Right hindlimb (tissue), 1 donor: Measurements from ENCODE around the gene REPIN1.

Experiments
- DNase-seq: peaks from one replicate; pipeline ENCODE4 v3.0.0-alpha.2; 2018

Gene REPIN1

DNA sequence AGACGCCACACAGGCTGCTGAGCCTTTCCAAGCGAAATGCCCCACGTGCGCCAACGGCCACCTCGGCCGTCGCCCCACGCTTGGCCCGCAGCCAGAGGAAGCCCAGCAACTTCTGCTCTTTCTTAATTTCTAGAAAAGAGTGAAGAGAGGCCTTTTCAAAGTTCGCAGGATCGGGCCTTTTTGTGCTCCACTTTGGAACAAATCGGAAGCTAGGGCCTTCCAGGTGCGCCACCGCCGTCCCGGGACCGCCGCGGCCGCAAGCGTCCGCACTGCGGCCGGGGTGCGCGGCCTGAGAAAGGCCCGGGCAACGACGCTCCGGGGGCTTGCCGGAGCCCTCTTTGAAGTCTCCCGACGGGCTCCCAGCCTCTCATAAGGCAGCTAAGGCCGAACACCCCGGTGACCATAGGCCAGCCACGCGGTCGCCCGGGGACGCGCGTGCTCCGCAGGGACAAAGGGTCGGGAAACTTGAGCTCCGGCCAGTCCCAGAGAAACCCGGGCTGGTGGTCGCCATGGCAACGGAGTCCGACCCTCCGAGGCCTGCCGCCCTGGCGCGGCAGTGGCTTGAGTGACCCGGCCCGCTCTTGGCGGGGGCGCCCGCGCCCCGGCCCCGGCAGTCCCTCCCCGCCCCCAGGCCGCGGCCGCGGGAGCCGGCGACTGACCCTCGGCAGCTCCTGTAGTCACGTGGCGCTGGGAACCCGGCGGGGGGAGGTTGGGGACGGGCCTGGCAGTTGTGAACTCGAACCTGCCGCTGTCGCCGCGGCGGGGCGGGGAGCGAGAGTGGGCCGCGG is at the start of gene REPIN1:
TSS of gene REPIN1 (plus strand) at position 727 of the 788 bp plus-strand sequence. CDS start 890 bp downstream, outside the sequence.
- peak; percentile 95 for DNase-seq

DNA sequence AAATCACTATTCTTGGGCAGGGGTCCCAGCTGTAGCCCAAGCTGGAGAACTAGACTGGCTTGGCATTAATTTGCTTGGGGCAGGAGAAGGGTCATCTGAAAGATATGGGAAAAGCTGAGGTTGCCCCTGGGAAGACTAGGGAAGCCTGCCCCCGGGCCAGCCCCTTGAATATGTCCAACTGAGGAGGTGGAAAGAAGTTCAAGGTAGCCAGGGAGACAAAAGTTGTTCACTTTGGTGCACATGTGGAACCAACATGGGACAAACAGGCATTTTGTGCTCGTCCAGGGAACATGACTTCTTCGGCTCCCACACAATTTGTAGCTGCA is 46.9 kb upstream of the REPIN1 start:
- DNase-seq: no peak

DNA sequence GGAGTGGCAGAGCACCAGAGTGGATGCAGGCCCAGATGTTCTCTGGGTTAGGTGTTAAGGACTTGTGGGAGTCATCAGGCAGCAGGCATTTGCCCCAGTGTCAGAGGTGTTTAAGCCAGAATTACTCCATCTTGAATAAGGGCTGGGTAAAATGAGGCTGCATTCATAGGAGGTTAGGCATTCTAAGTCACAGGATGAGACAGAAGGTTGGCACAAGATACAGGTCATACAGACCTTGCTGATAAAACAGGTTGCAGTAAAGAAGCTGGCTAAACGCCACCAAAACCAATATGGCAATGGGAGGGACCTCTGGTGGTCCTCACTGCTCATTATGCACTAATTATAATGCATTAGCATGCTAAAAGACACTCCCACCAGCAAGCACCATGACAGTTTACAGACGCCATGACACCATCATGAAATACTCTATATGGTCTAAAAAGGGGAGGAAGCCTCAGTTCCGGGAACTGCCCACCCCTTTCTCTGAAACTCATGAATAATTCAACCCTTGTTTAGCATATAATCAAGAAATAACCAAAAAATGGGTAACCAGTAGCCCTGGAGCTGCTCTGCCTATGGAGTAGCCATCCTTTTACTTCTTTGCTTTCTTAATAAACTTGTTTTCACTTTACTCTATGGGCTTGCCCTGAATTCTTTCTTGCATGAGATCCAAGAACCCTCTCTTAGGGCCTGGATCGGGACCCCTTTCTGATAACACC is 46.3 kb upstream of the REPIN1 start:
- no peak for DNase-seq

DNA sequence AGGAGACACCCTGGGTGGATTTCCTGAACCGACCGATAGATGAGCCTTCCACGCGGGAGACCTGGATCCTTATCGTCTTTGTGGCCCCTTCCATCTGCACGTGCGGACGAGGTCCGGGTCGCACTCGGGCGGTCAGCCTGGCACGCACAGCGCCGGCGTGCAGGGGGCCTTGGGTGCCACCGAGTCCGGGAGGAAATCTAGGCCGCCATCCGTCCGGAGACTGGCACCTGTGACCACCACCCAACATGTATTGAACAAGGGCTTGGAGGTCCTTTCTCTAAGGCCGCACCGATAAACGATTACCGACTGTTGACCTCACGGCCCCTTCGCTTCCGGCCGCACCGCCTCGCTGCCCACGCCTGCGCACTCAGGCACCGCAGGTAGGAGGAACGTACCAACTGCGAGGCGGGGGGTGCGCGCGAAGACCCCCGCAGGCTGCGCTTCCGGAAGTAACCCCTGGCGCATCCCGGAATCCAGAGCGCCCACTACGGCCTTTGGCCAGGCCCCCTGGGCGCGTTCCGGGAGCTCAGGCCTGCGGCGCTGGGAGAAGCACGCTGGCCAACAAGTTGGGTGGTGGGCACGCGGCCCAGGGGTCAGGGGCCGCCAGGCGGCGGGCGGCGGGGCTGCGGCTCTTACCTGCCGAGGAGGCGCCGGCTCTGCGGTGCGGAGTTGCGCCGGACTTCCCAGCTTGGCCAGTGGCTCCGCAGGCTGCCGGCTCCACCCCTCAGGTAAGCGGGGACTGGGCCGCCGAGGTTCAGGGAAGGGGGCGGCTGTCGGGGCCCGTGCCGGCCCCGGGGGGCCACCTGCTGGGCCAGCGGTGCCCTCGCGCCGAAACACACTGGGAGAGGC is 45.6 kb upstream of the REPIN1 start, which contains the start of the genes ACTR3C and LRRC61:
TSS of gene ACTR3C (minus strand) at position 713 of the 849 bp plus-strand sequence. CDS start 28,249 bp downstream, outside the sequence.
TSS of gene LRRC61 (plus strand) at position 523 of the 849 bp plus-strand sequence. CDS start 13,507 bp downstream, outside the sequence.
- DNase-seq: peak; percentile 52

DNA sequence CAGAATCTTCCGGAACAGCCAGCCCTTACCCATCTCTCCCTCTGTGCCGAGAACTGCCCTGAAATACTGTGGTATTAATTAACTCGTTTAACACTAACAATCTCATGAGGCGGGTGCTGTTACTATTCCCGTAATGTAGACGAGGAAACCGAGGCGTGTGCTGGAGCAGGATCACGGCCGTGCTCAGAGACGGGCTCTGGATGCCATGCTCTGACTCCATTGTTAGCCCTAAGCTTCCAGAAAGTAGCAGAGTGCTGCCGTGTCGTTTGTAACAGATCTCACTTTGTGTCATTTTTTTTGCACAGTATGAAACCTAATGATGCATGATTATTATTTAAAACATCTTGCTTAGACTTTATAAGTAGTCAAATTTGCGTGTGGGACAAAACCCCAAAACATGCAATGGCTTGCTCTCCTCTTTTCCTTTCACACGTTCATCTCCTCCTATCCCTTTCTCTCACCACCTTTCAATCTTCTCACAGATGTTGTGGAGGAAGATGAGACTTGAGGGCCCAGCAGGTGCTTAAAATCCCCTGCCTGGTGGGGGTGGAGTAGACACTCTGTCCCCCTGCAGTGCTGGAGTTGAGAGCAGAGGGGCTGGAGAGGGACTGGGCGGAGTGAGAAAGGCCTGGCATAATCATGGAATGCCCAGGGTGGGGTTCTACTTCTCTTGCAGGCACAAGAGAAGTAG is 44.8 kb upstream of the REPIN1 start:
- no peak for DNase-seq

DNA sequence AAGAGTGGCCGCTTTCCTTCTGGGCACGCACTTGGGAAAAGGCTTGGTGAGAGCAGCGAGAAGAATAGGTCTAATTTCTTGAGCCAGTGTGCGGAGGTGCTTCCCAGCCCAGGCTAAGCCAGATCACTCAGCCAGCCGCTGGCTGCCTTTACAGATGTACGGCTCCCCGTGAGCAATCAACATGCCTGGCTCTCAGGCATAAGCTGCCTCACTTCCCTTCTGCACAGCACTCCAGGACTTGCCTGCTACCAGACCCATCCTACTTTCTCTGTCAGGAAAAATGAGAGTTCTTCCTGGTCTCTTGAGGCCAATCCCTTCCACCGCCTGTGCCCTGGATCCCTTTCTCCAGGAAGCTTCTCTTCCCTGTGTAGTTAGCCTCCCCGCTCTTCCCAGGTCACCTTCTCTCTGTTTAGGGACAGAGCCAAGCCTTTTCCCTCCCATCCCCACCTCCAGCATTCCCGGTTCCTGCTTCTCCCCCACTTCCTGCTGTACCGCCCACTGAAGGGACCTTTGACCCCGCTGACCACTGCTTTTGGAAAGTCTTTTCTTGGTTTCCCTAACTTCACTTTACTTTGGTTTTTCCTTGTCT is 44.2 kb upstream of the REPIN1 start:
- no peak for DNase-seq

DNA sequence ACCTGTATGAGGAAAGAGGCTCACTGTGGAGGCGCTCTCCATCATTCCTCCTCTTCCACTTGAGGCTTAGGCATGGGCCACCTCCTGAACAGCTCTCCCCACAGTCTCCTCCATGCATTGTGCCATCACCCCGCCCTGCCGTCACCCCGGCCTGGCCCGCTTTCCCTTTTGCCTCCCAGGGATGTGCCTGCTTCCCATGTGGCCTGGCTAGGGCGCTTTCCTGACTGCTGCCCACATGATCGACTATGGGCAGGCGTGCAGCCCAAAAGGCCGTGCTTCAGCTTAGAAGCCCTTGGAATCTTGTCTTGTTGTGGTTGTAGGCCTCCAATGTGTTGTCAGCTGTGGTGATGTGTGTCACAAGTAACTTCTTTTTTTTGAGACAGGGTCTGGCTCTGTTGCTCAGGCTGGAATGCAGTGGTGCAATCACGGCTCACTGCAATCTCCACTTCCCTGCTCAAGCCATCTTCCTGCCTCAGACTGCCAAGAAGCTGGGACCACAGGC is 43.5 kb upstream of the REPIN1 start:
- no peak for DNase-seq

DNA sequence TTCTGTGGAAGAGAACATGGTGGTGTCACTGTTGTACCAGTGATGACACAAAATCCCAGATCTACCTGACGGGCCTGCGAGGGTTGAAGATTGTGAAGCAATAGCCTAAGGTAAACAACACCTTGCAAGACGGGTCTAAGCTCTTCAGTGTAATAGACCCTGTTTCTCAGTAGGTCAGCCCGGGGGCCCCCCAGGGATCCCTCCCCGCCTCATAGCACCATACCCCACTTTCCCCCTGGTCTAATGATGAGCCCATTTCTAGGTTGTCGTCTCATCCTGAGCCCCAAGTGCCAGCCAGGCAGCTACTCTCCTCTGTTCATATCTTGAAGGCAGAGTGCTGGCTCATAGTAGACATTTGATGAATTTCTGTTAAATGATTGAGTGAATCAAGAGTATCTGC is 42.7 kb upstream of the REPIN1 start:
- no peak for DNase-seq

DNA sequence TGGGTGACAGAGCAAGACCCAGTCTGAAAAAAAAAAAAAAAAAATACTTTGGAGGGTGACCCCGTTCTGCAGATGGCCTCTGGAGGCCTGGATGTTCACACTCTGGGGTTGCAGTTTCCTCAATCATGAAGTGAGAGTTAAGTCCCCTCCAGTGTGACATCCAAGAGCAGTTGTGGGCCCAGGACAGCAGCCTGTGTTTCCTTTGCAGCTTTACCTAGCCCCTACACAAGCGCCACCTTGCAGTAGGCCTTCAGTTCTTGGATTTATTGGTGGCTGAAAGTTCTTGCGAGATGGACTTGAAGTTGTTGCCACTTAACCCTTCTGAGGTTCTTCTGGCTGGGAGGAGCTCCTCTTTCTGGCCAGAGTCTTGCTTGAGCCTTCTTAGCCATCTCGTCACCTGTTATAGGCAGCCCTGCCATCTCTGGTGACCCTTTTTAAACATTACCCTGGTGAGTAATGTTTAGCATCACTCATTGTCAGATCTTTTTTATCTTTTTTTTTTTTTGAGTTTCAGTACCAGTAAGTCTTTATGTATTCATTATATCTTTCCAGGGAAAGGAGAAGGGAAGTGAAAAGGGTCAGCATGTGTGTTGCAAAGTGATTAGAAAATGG is 41.9 kb upstream of the REPIN1 start:
- DNase-seq: no peak

DNA sequence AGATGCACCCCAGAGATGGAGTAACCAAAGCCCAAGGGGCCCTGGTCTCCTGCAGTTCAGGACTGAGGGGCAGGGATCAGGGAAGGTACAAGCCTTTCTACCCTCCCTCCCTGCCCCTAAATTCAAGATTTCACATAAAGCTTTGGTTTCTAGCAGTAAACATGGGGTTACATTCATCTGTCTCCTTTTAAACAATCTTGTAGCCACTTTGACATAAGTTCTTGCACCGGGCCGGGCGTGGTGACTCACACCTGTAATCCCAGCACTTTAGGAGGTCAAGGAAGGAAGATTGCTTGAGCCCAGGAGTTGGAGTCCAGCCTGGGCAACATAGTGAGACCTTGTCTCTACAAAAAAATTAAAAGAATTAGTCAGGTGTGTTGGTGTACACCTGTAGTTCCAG is 41.3 kb upstream of the REPIN1 start:
- DNase-seq: no peak

DNA sequence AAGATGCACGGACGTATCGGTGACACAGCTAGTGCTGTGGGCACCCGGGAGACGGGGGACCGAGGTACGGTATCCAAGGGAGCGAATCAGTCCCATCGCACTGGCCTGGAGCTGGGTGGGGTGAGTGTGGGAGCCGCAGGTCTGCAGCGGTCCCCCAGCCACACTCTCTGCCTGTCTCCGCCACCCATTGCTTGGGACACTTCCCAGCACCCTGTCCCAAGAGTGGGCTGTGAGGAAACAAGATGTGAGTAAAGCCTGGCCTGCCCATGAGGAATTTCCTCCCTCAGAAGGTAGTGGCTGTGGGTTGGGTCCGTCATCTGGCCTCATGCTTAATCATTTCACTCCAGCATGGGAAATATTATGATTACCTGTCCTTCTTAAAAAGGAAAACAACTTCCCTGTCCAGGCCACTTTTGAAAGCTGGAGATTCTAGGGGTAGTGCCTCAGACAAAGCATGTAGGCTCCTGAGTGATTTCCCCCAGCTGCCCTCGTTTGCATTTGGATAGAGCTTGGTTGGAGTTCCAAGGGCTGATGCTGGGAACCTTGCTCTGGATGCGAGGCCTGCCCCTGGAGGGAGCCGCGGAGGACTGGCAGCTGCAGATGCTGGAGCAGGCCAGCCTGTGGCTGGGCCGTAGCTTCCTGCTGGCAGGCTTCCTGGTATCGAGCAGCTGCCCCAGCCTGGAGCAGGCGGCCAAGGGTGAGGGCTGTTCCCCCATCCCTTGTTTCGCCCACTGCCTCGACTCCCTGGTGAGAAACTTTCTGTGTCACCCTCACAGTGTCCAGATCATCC is 39.1 kb upstream of the REPIN1 start:
- DNase-seq: peak; percentile 82

DNA sequence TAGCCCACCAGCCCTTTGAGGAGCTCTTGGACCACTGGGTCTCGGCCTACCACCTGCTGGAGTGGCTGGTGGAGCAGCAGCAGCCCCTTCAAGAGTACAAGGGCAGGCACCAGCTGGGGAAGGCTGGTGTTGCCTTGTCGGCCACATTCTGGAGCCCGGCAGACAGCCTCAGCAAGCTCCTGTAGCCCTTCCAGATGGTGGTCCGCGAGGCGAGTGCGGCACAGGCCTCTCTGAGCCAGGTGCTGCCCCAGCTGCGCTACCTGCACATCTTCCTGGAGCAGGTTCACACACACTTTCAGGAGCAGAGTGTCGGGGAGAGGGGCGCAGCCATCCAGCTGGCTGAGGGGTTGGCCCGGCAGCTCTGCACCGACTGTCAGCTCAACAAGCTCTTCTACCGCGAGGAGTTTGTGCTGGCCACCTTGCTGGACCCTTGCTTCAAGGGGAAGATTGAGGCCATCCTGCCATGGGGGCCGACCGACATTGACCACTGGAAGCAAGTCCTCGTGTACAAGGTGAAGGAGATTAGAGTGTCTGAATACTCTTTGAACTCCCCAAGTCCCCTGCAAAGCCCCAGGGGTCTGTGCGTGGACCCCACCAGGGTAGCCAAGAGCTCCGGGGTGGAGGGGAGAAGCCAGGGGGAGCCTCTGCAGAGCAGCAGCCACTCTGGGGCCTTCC is 38.3 kb upstream of the REPIN1 start:
- DNase-seq: peak; percentile 69

DNA sequence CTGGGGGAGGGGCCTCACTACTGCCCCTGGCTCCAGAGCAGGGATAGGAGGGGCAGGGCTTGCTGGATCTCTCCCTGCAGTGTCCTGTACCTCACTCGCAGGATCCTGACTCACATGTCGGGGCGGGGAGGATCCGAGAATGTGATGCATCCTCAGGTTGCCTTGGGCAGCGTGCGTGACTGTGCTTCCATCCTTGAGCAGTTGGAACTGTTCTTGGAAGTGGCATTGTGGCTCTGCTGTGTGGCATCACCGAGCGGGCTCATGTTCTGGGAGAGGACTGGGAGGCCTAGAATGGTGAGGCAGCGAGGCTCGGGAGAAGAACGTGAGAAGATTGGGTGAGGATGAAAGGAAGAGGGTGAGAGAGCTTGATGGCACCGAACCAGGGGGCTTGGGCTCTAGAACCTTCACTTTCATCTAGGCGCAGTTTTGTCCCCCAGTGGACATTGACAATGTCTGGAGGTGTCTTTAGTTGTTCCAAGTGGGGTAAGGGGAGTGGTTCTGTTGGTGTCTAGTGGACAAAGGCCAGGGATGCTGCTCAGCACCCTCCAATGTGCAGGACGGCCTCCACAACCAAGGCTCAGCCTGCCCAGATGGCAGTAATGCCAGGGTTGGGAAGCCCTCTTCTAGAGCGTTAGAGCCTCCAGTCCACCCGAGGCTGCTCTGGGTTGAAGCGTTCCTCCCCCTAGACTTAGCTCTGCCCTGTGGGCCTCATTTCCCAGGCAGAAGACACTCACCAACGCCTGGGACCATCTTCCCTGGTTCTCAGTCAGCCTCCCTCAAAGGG is 35.6 kb upstream of the REPIN1 start:
- no peak for DNase-seq

DNA sequence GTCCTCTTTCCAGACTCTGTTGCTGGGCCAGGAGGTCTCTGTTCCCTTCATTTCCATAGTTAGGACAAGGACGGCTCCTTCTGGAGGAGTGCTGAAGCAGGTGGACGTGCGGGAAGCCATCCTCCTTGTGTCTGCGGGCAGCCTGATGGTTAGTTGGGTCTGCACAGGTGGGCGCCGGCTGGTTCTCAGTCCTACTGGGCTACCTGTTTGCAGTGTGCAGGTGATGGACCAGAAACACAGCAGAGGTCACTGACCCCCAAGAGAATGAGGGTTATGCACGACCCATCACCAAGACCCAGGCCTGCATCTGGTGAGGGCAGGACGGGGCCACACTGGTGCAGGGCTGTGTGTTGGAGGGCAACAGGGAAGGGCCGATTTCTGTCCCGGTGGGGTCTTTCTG is 35.0 kb upstream of the REPIN1 start:
- DNase-seq: no peak

DNA sequence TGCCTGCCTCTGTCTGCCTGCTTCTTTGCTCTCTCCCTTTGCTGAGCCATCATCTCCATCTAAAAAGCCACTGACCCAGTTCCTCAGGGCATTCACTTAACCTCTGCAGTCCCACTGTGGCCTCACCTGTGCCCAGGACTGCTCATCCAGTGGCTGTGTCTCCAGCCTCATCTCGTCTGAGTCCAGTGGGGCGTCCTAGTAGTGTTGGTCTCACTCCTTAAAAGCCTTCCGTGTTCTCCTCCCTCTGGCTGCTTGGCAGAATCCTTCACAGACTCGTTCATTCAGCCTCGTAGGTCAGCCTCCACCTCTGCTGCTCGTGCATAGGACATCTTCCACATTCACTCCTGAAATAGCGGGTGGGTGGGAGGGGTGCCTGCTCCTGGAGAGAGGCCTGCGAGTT is 34.5 kb upstream of the REPIN1 start:
- no peak for DNase-seq

DNA sequence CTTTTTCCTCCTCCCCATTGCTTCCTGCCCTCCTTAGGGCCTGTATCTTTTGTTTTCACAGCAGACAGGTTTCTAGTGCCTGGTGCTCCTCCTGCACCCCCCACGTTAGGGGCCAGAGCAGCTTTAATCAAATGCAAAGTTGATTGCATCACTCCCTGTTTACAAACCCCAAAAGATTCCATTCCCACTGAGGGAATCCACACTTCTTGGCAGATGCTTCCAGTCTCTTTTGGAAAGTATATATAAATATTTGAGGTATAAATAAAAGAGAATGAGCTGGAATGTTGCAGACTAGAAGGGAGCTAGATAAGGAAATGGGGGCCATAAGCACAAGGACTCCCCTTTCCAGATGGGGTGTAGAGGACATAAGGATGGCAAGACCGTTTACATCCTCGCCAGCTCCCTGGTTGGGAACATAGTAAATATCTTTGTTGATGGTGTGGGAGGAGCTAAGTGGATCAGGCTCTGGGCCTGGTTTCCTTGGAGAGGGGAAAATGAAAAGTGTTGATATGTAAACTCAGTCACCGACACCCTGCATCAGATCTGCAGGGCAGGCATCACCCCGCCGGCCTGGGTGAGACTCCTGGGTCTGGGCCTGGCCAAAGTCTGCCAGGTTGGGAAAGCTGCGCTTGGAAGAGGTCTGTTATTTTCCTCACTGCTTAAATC is 33.4 kb upstream of the REPIN1 start:
- DNase-seq: no peak

DNA sequence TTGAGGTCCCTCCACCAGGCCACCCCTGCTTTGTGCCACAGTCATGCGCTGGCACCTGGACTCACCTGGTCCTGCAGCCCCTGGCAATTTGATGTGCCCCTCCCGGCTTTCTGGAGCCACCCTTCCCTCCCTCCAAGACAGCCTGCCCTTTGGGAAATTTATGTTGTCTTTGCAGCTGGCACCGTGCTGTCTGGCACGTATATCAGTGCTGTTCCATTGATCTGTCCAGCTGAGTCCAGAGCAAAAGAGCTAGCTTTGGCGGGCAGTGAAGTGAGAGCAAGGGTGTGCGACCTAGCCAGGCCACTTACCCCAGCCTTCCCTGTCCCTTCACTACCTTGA is 32.9 kb upstream of the REPIN1 start:
- DNase-seq: no peak

DNA sequence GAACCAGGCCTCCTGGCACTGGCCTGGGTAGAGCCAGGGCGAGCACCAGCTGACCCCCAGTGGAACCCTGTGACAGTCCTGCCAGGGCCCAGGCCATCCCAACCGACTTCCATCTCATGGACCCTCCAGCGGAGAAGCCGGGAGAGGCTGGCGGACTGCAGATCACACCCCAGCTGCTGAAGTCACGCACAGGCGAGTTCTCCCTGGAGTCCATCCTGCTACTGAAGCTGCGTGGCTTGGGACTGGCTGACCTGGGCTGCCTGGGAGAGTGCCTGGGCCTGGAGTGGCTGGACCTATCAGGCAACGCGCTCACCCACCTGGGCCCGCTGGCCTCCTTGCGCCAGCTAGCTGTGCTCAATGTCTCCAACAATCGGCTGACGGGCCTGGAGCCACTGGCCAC is 31.9 kb upstream of the REPIN1 start:
- no peak for DNase-seq

DNA sequence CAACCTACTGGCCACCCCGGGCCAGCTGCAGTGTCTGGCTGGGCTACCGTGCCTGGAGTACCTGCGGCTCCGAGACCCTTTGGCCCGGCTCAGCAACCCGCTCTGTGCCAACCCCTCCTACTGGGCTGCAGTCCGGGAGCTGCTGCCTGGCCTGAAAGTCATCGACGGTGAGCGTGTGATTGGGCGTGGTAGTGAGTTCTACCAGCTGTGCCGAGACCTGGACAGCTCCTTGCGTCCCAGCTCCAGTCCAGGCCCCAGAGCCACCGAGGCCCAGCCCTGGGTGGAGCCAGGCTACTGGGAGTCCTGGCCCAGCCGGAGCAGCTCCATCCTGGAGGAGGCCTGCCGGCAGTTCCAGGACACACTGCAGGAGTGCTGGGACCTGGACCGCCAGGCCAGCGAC is 31.4 kb upstream of the REPIN1 start:
- no peak for DNase-seq
